Activated CD8-positive, alpha-beta memory T cell treated with anti-CD3 and anti-CD28 coated beads for 24 hours (primary cell): Measurements from ENCODE around the gene LCE2C.
A peak's percentile ranks its signal among the peaks of the same experiment; 100 is the strongest.
"Not testable (repeated sequence)": the region's sequence is repeated elsewhere in the genome, so short reads cannot be mapped to it uniquely, and the experiment has no call there.

Experiments
- DNase-seq: peaks from one replicate; pipeline ENCODE4 v3.0.0-alpha.2; 2020

LCE2C gene, protein sequence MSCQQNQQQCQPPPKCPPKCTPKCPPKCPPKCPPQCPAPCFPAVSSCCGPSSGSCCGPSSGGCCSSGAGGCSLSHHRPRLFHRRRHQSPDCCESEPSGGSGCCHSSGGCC

DNA sequence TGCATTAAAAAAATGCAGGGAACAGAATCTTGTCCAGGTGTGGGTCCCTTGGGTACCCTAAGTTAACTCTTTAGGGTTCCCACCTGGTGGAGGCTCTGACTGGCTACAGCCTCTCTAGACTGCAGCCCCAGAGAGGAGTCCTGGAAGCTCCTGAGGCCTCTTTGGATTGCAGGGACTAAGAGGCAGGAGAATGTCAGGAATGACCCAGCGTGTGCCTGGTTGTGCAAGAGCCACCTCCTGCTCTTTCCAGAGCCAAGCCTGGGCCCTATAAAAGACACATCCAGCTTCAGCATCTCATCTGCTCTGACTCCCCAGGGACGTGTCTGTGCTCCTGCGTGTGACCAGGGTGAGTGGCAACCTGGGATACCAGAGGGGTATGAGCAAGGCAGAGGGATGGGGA lies at the start of gene LCE2C:
Gene LCE2C (plus strand): TSS at position 297 of the 400 bp plus-strand sequence. CDS start 737 bp downstream, outside the sequence.
- not testable (repeated sequence) for DNase-seq

DNA sequence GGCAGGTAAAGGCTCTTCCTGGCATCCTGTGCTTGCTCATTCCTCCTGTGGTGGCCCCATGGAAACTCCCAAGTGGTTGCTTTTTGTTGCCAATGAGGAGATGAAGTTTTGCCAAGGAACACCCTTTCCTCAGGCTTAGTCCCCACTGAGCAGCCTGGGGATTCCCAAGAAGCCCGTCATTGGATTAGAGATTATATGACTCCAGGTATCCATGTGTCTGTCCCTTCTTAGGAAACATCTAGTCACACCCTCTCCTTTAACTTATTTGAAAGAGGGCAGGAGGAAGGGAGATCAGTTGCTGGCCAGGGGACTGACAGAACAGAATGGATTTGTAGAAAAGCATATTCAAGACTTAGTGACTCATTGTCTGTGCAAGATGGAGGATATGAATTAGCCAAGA lies 48.3 kb upstream of the LCE2C start:
- no peak for DNase-seq

DNA sequence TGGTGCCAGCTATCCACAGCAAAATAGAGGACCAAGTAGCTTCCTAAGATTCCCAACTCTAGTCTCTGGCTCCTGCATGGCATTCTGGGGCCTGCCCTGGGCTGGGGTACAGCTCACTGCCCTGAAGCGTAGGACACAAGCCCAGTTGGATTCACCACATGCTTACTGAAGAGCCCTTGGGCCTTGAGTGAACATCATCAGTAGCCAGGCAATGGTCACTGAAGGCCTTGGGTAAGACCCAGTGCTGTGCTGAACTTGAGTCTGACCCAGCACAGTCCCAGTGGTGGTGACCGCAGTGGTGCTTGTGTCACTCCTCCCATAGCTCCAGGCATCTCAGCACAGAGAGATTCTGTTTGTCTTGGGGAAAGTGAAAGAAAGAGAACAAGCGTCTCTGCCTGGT lies 44.5 kb upstream of the LCE2C start:
- no peak for DNase-seq

DNA sequence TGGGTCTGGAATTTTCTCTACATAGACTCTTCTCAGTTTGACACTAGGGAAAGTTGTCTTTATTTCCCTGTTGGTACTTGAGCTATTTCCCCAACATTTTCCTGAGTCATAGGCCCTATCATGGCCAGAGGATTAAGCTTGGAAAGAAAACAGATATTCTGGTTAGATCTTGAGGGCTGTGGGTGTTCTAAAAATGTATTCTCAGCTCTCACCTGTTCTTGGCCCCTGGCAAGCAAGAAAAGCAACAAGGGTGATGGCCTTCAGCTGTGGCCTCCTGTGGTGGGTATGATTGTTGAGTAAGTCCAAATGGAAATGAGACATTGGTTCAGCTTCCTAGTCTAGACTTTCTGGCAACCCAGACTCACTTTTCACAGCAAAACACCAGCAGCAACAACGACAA lies 34.7 kb upstream of the LCE2C start:
- no peak for DNase-seq

DNA sequence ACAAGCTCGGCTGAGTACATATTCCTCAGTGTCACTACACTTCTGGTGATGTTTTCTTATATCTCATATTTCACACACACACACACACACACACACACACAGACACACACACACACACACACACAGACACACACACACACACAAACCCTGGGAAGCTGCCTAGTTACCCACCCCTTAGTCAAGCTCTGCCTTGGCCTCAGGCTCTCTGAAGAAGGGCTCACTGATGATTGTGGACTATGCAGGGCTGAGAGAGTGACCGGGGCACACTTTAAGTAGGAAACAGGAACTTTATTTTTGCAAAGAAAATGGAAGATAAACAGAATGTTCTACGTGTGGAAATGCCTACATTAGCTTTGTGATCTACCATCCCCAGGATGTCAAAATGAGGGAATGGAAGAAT lies 31.1 kb upstream of the LCE2C start:
- no peak for DNase-seq

DNA sequence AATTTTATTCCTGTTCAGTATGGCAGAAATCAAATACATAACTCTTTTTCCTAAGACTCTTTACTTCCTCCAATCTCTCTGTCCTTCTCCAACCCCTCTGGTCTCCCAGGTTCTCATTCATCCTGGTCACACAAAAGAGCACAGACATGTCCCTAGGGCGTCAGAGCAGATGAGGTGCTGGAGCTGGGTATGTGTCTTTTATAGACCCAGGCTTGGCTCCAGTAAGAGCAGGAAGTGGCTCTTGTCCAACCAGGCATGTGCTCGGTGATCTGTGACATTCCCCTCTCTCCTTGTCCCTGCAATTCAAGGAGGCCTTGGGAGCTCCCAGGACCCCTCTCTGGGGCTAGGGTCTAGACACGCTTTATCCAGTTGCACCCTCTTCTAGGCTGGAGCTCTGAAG lies 29.9 kb upstream of the LCE2C start:
- DNase-seq, result no peak

DNA sequence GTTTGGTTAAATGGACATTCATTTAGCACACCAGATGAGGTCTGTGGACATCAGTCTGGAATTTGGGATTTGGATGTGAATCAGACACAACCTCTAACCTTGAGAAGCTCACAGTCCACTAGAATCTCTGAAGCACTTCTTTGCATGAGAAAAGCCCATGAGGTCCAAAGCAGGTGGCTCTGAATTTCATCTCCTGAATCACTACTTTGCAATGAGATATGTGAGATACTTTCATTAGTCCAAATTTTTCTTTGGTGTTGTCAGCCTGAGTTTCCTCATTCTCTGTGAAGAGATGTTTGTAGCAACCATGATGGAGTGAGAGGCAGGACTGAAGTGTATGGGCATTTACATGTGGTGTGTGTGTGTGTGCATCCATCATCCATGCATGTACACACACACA lies 28.4 kb upstream of the LCE2C start:
- no peak for DNase-seq

DNA sequence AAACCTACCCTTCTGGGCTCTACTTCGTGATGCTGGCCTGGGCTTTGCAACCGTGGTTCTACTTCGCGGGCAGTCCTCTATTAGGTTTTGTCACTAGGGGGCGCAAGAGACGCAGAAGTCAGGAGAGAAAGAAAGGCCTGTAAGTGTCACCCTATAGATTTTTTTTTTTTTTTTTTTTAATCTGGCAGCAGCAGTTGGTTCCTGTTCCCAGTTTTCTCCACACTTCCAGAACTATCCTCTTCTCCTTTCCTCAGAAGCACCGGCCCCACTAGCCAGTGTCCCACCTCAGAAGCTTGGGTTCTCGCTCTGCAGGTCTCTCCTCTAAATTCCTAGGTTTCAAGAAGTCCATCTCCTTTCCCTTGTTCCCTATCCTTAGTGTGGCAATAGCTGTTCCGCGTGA lies 21.0 kb upstream of the LCE2C start:
- peak; percentile 67 for DNase-seq

DNA sequence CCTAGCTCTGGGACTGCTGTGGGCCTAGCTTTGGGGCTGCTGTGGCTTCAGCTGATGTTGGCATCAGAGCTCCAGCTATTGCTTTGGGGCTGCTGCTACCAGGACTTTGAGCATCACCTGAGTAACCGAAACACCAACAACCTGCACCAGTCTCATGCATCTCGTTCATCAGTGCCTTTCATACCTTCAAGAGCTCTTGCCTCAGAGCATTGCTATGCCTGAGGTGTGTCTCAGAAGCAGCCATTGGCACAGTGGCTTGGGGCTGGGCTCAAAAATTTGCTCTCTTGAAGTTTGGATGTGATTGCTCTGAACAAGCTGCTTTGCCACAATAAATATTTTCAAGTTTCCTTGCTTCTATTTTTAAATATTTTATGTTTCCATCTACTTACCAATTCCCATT lies 18.6 kb upstream of the LCE2C start:
- no peak for DNase-seq

DNA sequence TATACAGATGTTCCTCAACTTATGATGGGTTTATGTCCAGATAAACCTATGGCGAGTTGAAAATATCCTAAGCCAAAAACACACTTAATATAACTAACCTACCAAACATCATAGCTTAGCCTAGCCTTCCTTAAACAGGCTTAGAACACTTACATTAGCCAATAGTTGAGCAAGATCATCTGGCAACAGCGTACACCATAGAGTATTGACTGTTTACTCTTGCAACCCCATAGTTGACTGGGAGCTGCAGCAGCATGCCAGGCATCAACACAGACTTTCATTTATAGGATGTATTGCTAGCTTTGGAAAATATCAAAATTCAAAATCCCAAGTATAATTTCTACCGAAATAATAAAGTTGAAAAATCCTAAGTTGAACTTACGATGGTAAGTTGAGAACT lies 17.4 kb upstream of the LCE2C start:
- no peak for DNase-seq

DNA sequence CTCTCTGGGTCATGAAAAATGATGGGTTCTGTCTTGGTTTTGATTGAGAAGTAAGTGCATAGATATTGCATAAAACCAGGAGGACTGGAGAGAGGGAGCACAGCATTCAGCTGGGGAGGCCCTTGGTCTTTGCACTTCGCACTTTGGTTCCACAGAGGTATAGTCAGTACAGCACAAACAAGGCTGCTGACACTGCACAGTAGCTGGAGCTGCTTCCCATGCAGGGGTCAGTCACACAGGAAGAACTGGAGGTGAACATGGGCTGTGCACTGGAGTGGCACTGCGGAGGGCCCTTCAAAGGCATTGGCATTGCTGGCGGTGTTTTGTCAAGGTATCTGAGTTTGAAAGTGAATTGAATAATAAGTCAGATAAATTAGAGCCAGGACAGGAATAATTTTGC lies 16.4 kb upstream of the LCE2C start:
- no peak for DNase-seq

DNA sequence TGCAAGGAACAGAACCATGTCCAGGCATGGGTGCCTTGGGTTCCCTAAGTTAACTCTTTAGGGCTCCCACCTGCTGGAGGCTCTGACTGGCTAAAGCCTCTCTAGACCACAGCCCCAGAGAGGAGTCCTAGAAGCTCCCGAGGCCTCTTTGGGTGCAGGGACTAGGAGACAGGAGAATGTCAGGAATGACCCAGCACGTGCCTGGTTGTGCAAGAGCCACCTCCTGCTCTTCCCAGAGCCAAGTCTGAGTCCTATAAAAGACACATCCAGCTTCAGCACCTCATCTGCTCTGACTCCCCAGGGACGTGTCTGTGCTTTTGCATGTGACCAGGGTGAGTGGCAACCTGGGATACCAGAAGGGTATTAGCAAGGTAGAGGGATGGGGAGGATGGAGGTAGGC lies 12.0 kb upstream of the LCE2C start, which contains the start of gene LCE2D:
Gene LCE2D (plus strand): TSS at position 283 of the 400 bp plus-strand sequence. CDS start 726 bp downstream, outside the sequence.
- no peak for DNase-seq

DNA sequence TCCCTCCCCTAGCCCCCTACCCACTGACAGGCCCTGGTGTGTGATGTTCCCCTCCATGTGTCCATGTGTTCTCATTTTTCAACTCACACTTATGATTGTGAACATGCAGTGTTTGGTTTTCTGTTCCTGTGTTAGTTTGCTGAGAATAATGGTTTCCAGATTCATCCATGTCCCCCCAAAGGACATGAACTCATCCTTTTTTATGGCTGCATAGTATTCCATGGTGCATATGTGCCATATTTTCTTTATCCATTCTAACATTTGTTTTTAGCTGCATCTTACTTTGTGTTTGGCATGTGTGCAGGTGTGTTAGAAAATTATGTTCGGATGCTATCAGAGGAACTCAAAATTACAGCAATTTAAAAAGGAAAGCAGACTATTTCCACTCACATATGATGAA lies 8.9 kb upstream of the LCE2C start:
- not testable (repeated sequence) for DNase-seq

DNA sequence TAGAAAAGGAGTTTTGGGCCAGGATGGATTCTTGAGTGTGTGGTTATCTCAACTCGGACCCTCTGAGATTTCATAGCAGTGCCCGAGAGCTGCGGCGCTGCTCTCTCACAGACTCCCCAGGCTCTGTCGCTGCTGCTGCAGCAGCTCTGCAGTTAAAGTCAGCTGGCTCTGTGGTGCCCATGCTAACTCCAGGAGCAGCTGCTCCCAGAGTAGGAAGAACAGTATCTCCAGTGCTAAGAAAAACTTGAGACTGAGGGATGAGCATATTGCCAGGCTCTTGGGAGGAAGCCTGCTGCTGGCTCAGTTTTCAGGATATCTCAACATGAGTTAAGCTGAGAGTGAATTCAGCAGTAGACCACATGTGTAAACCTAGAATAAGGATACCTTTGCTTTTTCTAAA lies 7.4 kb upstream of the LCE2C start:
- no peak for DNase-seq

DNA sequence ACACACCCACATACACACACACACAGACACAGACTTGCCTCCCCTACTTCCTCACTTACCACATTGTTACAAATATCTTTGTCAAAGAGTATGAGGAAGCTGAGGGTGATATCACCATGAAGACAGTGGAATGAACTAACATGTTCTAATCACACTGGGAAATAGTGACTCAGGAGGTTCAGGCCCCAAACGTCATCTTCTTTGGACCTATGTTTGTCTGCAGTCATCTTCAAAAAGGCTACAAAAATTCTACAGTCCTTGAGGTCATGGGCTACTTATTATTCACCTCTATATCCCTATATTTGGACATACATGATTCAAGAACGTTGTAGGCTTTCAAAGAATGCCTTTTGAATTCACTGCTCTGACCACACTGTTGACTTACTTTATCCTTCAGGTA lies 2.1 kb upstream of the LCE2C start:
- DNase-seq, result no peak

DNA sequence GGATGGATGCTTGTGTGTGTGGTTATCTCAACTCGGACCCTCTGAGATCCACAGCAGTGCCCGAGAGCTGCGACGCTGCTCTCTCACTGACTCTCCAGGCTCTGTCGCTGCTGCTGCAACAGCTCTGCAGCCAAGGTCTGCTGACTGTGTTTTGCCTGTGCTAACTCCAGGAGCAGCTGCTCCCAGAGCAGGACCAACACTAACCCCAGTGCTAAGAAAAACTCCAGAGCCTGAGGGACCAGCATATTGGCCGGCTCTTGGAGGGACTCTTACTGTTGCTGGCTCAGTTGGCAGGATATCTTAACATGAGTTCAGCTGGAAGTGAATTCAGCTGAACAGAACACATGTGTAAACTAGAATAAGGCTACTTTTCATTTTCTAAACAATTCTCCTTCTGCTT lies 4.4 kb downstream of the LCE2C start:
- no peak for DNase-seq

DNA sequence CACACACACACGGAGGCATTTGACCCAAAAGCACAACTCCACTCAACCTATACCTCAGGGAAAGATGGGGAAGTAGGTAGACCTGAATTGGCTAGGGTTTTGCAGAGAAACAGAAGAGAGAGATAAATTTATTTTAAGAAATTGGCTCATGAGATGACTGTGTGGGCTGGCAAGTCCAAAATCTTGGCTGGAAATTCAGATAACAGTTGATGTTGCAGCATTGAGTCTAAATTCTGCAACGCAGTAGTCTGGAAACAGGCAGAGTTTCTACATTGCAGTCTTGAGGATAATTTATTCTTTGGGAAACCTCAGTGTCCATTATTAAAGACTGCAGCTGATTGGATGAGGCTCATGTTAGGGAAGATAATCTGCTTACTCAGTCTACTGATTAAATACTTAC lies 6.5 kb downstream of the LCE2C start:
- DNase-seq, result no peak

DNA sequence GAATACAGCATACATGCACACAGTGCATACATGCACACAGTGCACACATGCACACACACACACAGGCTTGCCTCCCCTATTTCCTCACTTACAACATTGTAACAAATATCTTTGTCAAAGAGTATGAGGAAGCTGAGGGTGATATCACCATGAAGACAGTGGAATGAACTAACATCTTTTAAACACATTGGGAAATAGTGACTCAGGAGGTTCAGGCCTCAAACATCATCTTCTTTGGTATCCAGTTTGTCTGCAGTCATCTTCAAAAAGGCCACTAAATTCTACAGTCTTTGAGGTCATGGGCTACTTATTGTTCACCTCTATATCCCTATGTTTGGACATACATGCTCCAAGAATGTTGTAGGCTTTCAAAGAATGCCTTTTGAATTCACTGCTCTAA lies 8.8 kb downstream of the LCE2C start:
- DNase-seq, result no peak

DNA sequence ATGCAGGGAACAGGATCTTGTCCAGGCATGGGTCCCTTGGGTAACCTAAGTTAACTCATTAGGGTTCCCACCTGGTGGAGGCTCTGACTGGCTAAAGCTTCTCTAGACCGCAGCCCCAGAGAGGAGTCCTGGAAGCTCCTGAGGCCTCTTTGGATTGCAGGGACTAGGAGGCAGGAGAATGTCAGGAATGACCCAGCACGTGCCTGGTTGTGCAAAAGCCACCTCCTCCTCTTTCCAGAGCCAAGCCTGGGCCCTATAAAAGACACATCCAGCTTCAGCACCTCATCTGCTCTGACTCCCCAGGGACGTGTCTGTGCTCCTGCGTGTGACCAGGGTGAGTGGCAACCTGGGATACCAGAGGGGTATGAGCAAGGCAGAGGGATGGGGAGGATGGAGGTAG lies 10.7 kb downstream of the LCE2C start, which contains the start of gene LCE2B:
Gene LCE2B (plus strand): TSS at position 301 of the 400 bp plus-strand sequence. CDS start 721 bp downstream, outside the sequence.
- DNase-seq, result not testable (repeated sequence)

DNA sequence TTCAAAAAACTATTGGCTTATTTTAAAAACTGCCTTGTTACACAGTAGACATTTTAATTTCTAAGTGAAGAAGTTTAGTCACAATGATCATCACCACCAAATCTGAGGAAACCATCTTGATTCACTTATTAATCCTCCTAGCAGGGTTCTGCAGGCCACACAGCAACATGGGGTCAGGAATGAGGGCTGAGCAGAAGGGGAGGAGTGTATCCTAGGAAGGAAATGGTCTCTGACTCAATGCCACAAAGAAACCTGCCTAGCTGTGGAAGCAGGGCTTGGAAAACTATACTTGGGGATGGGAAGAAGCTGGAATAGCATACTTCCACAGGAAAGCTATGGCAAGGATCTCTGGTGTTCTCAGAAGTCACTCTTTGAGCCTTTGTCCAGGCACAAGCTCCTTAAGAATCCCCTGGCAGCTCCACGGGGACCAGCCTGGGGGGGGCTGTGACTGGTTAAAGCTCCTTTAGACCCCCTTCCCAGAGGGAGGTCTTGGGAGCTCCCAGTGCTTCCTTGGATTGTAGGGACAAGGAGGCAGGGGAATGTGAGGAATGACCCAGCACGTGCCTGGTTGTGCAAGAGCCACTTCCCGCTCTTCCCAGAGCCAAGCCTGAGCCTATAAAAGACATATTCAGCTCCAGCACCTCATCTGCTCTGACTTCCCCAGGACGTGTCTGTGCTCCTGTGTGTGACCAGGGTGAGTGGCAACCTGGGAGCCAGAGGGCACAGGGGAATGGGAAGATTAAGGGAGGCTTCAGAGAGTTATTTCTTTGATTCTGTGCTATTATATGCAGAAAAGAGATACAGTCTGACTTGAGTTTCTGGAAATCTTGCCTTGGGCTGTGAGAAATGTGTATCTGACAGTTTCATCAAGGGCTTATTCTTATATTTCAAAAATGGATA lies 22.9 kb downstream of the LCE2C start, which contains the start of gene LCE2A:
Gene LCE2A (plus strand): TSS at position 645 of the 900 bp plus-strand sequence. CDS start 557 bp downstream, outside the sequence.
- DNase-seq, result no peak

DNA sequence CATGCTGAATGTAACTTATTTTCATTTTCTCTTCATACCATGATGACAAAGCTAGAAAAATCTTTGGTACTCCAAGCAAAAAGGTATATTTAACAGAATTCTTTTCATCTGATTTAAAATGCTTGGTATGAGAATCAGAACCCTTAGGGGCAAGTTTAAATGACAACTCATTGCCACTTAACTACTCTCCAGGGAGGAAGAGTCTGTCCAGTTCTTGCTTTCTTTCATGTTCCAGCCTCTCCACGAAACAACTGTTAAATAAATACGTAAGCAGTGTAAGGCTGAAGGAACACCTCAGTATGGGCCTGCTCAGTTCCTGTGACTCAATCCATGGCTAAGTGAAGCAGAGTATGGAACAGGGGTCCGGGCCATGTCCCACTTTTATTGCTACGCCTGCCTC lies 24.7 kb downstream of the LCE2C start:
- no peak for DNase-seq

DNA sequence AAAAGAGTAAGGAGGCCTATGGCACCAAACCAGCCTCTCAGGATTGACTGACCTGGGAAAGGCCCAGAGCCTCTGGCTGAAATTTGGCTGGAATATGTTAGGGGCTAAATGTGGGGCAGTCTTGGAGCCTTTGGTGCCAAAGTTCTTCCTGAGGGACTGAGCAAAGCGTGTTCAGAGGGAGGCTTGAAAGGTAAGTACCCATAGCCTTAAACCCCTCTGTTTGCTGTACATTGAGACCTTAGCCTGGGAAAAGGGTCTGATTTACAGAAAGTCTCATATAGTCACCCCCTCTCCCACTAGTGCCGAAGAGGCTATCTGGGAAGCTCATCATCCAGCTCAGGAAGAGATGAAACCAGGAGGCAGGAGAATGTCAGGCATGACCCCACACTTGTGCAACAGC lies 32.8 kb downstream of the LCE2C start, which contains the start of gene LCE4A:
Gene LCE4A (plus strand): TSS at position 301 of the 400 bp plus-strand sequence. CDS start 916 bp downstream, outside the sequence.
- DNase-seq, result no peak

DNA sequence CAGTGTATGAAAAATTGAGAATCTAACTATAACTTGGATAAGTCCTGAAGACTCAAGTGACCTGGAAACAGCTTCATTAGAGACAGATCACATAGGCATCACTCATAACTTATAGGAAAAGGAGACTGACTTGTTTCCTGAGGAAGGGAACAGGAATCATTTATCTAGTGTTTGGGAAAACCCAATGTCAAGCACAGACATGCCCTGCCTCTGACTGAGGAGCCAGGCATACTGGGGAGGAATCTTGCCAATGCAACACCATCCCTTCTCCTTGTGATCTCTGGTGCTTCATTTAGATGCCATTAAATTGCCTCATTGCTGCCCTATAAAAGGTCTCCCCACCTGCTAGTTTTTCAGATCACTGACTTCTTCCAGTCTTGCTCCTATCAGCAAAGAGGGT lies 43.2 kb downstream of the LCE2C start:
- DNase-seq, result no peak

DNA sequence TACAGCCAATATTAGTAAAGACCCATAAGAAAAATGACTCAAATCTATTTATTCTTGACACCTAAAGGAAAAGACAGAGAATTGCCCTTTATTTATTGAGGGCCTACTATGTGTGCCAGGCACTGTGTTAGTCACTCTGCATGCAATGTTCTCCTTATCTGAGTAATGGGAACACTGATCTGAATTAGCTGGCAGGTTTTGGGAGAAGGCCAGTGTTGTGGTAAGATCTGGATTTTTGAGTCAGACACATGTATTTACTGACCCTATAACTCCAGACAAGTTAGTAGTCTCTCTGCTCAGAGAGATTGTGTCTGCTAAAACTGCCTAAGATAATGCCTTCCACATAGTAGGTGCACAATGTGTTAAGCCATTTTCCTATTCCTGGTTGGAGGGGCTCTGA lies 50.2 kb downstream of the LCE2C start:
- no peak for DNase-seq
